ENCODE measurements around the gene ABCA2.

The ABCA2 gene

GRCh38 chr9:136957461-136957860, 70.6 kb downstream of the ABCA2 start:
- Histone ChIP-seq H2AFZ (ENCODE audit: low read depth) (no peak overlapping the region), H4K20me1 (ENCODE audit: insufficient read depth) (no peaks in the 10 kb centered on the region), H3K27ac (no peak overlapping the region), H3K4me1 (ENCODE audit: low read depth, poor library complexity, severe bottlenecking) (peaks cover 17% of the 10 kb centered on the region), H3K4me2 (no peak overlapping the region), H3K79me2 (ENCODE audit: insufficient read depth, low read depth) (no peaks in the 10 kb centered on the region), H3K9ac (no peak overlapping the region), H3K27me3 (ENCODE audit: insufficient read depth, low read depth) (peaks cover 7% of the 10 kb centered on the region; the same call in 1 of the 2 replicates), H3K4me3 (IDR thresholded peaks at IDR 0.05; ENCODE audit: insufficient read depth, low read depth, low read length) (no peak overlapping the region), H3K36me3 (ENCODE audit: insufficient read depth) (no peaks in the 10 kb centered on the region)
- TF ChIP-seq, protein P1, sequence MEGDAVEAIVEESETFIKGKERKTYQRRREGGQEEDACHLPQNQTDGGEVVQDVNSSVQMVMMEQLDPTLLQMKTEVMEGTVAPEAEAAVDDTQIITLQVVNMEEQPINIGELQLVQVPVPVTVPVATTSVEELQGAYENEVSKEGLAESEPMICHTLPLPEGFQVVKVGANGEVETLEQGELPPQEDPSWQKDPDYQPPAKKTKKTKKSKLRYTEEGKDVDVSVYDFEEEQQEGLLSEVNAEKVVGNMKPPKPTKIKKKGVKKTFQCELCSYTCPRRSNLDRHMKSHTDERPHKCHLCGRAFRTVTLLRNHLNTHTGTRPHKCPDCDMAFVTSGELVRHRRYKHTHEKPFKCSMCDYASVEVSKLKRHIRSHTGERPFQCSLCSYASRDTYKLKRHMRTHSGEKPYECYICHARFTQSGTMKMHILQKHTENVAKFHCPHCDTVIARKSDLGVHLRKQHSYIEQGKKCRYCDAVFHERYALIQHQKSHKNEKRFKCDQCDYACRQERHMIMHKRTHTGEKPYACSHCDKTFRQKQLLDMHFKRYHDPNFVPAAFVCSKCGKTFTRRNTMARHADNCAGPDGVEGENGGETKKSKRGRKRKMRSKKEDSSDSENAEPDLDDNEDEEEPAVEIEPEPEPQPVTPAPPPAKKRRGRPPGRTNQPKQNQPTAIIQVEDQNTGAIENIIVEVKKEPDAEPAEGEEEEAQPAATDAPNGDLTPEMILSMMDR (conservative IDR thresholded peaks at IDR 0.05; ENCODE audit: low read depth, low read length), result no peak

All from KMS-11 (cell line).